ENCODE measurements around the gene EHD3.
"Not testable (repeated sequence)": the region's sequence is repeated elsewhere in the genome, so short reads cannot be mapped to it uniquely, and the experiment has no call there.

EHD3 gene

GRCh38 chr2:31274401-31275075 is 40.6 kb downstream of the EHD3 start:
- TF ChIP-seq CTCF (IDR thresholded peaks at IDR 0.05; ENCODE audit: extremely low read depth, missing control alignments), result no peak
- no peak for DNase-seq (ENCODE audit: low spot score)

- no peak for DNase-seq (ENCODE audit: low spot score)
- no peak for TF ChIP-seq CTCF (IDR thresholded peaks at IDR 0.05; ENCODE audit: extremely low read depth, missing control alignments)
These were observed 42.0 kb downstream of the EHD3 start for GRCh38 chr2:31275976-31276375.

GRCh38 chr2:31277621-31278020 is 43.7 kb downstream of the EHD3 start:
- DNase-seq (ENCODE audit: low spot score), result no peak
- TF ChIP-seq CTCF (IDR thresholded peaks at IDR 0.05; ENCODE audit: extremely low read depth, missing control alignments), result no peak

- TF ChIP-seq CTCF (IDR thresholded peaks at IDR 0.05; ENCODE audit: extremely low read depth, missing control alignments), result no peak
- DNase-seq (ENCODE audit: low spot score), result no peak
These were observed 48.7 kb downstream of the EHD3 start for GRCh38 chr2:31282634-31283033.

GRCh38 chr2:31283193-31283919 is 49.4 kb downstream of the EHD3 start:
- DNase-seq (ENCODE audit: low spot score), result not testable (repeated sequence)

- no peak for TF ChIP-seq CTCF (IDR thresholded peaks at IDR 0.05; ENCODE audit: extremely low read depth, missing control alignments)
- no peak for DNase-seq (ENCODE audit: low spot score)
These were observed 50.2 kb downstream of the EHD3 start for GRCh38 chr2:31284107-31284506.

GRCh38 chr2:31286230-31286629 is 52.3 kb downstream of the EHD3 start:
- no peak for TF ChIP-seq CTCF (IDR thresholded peaks at IDR 0.05; ENCODE audit: extremely low read depth, missing control alignments)
- no peak for DNase-seq (ENCODE audit: low spot score)

Data from GM20000 (cell line).